HepG2 (cell line): ENCODE results near the gene NPDC1. TPM values are rescaled to one million over a fixed set of nuclear protein-coding genes. Genes with fewer than 3 reads are reported as not detected.

ENCODE experiments used
- BCLAF1 ChIP-seq: fragments of 450-650 bp; IDR thresholded peaks from 2 replicates; pipeline ENCODE4 v1.6.1; 2017; ENCODE audit warnings: mild to moderate bottlenecking
- CEBPB ChIP-seq: IDR thresholded peaks from 2 replicates; pipeline ENCODE4 v1.6.1; 2011; ENCODE audit warnings: low read depth, low read length, improper control_type of control experiment, borderline replicate concordance
- DMAP1 ChIP-seq: IDR thresholded peaks from 2 replicates; pipeline ENCODE4 v1.6.1; 2016
- DNMT3B ChIP-seq: conservative IDR thresholded peaks from 2 replicates; pipeline ENCODE4 v1.6.1; 2016; ENCODE audit warnings: missing biosample characterization, control low read depth
- FOXA1 ChIP-seq, 2 experiments: fragments of 450-650 bp in 1 of 2; sonication (generic) in 1 of 2; formaldehyde crosslinking in 1 of 2; IDR thresholded peaks; 2 replicates each; pipeline versions ENCODE4 v1.4.0 to v1.6.1; 2016 to 2020; ENCODE audit warnings: missing genetic modification reagents in 1 of 2
- FOXM1 ChIP-seq: sonication (generic); formaldehyde crosslinking; IDR thresholded peaks from 2 replicates; pipeline ENCODE4 v1.5.0; 2020; ENCODE audit warnings: missing genetic modification reagents
- FOXO4 ChIP-seq: sonication (generic); formaldehyde crosslinking; conservative IDR thresholded peaks from 2 replicates; pipeline ENCODE4 v1.8.1; 2023; ENCODE audit warnings: missing genetic modification reagents
- GPN1 ChIP-seq: sonication (generic); formaldehyde crosslinking; IDR thresholded peaks from 2 replicates; pipeline ENCODE4 v1.5.1; 2020; ENCODE audit warnings: missing genetic modification reagents, borderline replicate concordance
- HBP1 ChIP-seq: IDR thresholded peaks from 2 replicates; pipeline ENCODE4 v1.6.1; 2016; ENCODE audit warnings: low read depth, control low read depth
- HMG20A ChIP-seq: IDR thresholded peaks from 2 replicates; pipeline ENCODE4 v1.6.1; 2016; ENCODE audit warnings: borderline replicate concordance
- NAIF1 ChIP-seq: sonication (generic); formaldehyde crosslinking; IDR thresholded peaks from 2 replicates; pipeline ENCODE4 v1.5.0; 2020; ENCODE audit warnings: mild to moderate bottlenecking, missing genetic modification reagents, borderline replicate concordance
- NR3C1 ChIP-seq: sonication (generic); formaldehyde crosslinking; IDR thresholded peaks from 2 replicates; pipeline ENCODE4 v1.4.0; 2020; ENCODE audit warnings: missing genetic modification reagents
- REPIN1 ChIP-seq: sonication (generic); formaldehyde crosslinking; IDR thresholded peaks from 2 replicates; pipeline ENCODE4 v1.8.0; 2022; ENCODE audit warnings: missing genetic modification reagents, low read depth, mild to moderate bottlenecking, borderline replicate concordance
- SMARCC2 ChIP-seq: fragments of 450-650 bp; IDR thresholded peaks from 2 replicates; pipeline ENCODE4 v1.6.1; 2017; ENCODE audit warnings: antibody characterized with exemption, mild to moderate bottlenecking
- TCF7 ChIP-seq: sonication (generic); IDR thresholded peaks from 2 replicates; pipeline ENCODE4 v1.6.1; 2016; ENCODE audit warnings: antibody characterized with exemption, low read depth
- TEAD3 ChIP-seq: optimal IDR thresholded peaks from 2 replicates; pipeline ENCODE3; 2016; ENCODE audit warnings: borderline replicate concordance
- ZKSCAN8 ChIP-seq: IDR thresholded peaks from 2 replicates; pipeline ENCODE4 v1.6.1; 2016; ENCODE audit warnings: borderline replicate concordance, missing genetic modification reagents, missing compliant biosample characterization
- ZNF24 ChIP-seq: fragments of 450-650 bp; IDR thresholded peaks from 2 replicates; pipeline ENCODE4 v1.6.1; 2017; ENCODE audit warnings: antibody characterized with exemption, mild to moderate bottlenecking
- ZNF335 ChIP-seq: sonication (generic); formaldehyde crosslinking; IDR thresholded peaks from 2 replicates; pipeline ENCODE4 v1.4.0; 2020; ENCODE audit warnings: missing genetic modification reagents
- ZNF546 ChIP-seq: sonication (generic); formaldehyde crosslinking; conservative IDR thresholded peaks from 2 replicates; pipeline ENCODE4 v1.8.1; 2023; ENCODE audit warnings: mild to moderate bottlenecking, missing genetic modification reagents
- ZNF569 ChIP-seq: sonication (generic); formaldehyde crosslinking; IDR thresholded peaks from 2 replicates; pipeline ENCODE4 v1.5.0; 2020; ENCODE audit warnings: mild to moderate bottlenecking, missing genetic modification reagents, moderate library complexity, borderline replicate concordance
- ZNF570 ChIP-seq: sonication (generic); formaldehyde crosslinking; IDR thresholded peaks from 2 replicates; pipeline ENCODE4 v1.4.0; 2020; ENCODE audit warnings: mild to moderate bottlenecking, missing genetic modification reagents, borderline replicate concordance
- ZNF605 ChIP-seq: sonication (generic); formaldehyde crosslinking; IDR thresholded peaks from 2 replicates; pipeline ENCODE4 v1.8.0; 2022; ENCODE audit warnings: mild to moderate bottlenecking, missing genetic modification reagents
- ZNF768 ChIP-seq: sonication (generic); formaldehyde crosslinking; IDR thresholded peaks from 2 replicates; pipeline ENCODE4 v1.4.0; 2020; ENCODE audit warnings: missing genetic modification reagents
- polyA plus RNA-seq, 8 experiments: library from polyadenylated mRNA; depleted of rRNA in 3 of 8; stranded (reverse) in 7 of 8; unstranded in 1 of 8; fragments of >200 nt; fragmentation: Illumina TruSeq in 4 of 8; extraction: Trizol in 4 of 8; gene quantifications; 2 replicates each; pipeline versions ENCODE4 v1.2.1 to v1.2.3, GENCODE V29; 2011 to 2016; ENCODE audit warnings: low read depth in 4 of 8, missing spikeins in 1 of 8, mixed read lengths in 1 of 8; ENCODE audit not compliant: insufficient read depth in 1 of 8
- total RNA-seq, 5 experiments: library from RNA; depleted of rRNA; stranded (reverse); fragments of >200 nt; fragmentation: Illumina TruSeq; extraction: Trizol; gene quantifications; 2 replicates each; pipeline ENCODE4 v1.2.3, GENCODE V29; 2016; ENCODE audit warnings: low read depth in 1 of 5
- TF ChIP-seq, protein P1 (sequence below): sonication (generic); formaldehyde crosslinking; IDR thresholded peaks from 2 replicates; pipeline ENCODE4 v1.5.0; 2020; ENCODE audit warnings: missing genetic modification reagents

NPDC1 gene
- total and polyA plus RNA-seq, 2 of the 13 experiments (the other 11 are each of a cell fraction or from before 2014, with no cell fraction given) = 0.84 to 5.4 TPM

DNA sequence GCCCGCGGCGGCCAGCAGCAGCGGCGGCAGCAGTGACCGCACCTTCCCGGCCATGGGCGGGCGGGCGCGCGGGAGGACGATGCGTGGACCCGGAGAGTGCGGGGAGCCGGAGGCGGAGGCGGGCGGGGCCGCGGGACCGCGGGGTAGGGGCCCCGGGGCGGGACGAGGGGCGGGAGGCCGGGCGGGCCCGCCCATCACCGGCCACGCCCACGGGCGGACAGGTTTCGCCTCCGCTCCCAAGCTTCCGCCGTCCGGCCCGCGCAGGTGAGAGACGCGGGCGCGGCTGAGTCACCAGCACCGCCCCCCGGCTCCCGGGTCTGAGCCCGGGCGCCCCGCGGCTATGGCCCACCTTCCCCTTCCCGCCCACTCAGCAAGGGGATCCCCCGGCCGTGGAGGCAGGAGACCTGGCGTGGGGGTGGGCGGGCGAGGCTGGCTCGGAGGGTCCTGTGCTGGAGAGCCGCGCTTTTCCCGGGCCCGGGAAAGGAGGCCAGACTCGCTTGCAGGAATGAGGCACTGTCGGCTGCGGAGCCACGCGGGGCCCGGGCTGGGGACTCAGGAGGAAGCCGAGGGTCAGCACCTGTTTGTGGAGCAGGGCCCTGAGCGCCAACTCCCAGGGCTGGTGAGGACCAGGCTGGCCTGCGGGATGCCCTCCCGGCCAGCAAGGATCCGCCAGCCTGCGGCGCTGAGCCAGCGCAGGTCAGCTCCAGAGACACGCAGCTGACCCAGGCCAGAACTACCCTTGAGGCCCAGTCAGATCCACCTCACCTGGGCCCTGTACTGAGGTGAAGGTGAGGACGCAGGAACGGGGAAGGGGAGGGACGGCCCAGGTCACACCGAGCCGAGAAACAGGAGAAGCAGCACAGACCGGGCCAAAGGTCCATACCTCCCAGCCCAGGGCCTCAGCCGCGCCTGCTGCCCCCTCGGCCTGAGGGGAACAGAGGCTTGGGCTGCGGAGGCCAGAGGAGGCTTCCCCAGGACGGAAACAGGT, 8.3 kb upstream of the NPDC1 start, which contains the start of gene ENTPD2 (continued):
- TF ChIP-seq ZKSCAN8 = no peak
- TF ChIP-seq ZNF768 (CRISPR knock-in tag) = peak; percentile 26; the same call in 1 of the 2 replicates
- no peak for TF ChIP-seq CEBPB
- no peak for TF ChIP-seq ZNF335 (CRISPR knock-in tag)
- TF ChIP-seq FOXM1 (CRISPR knock-in tag) = no peak
- no peak for TF ChIP-seq ZNF569 (CRISPR knock-in tag)
- TF ChIP-seq, protein P1, sequence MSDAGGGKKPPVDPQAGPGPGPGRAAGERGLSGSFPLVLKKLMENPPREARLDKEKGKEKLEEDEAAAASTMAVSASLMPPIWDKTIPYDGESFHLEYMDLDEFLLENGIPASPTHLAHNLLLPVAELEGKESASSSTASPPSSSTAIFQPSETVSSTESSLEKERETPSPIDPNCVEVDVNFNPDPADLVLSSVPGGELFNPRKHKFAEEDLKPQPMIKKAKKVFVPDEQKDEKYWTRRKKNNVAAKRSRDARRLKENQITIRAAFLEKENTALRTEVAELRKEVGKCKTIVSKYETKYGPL = no peak
- no peak; the same call in 1 of the 2 replicates for TF ChIP-seq DMAP1 (CRISPR knock-in tag)
- TF ChIP-seq TEAD3 (CRISPR knock-in tag) = no peak
- no peak for TF ChIP-seq HBP1
- TF ChIP-seq DNMT3B (CRISPR knock-in tag) = no peak
- no peak for TF ChIP-seq NR3C1 (CRISPR knock-in tag)
- TF ChIP-seq ZNF24 = no peak
- no peak for TF ChIP-seq SMARCC2
- no peak for TF ChIP-seq ZNF570
- TF ChIP-seq NAIF1 = no peak
- TF ChIP-seq ZNF546 (CRISPR knock-in tag) = no peak
- TF ChIP-seq ZNF605 (CRISPR knock-in tag) = peak; percentile 21; the same call in 1 of the 2 replicates
- TF ChIP-seq TCF7 = no peak
- TF ChIP-seq HMG20A (CRISPR knock-in tag) = no peak
- no peak for TF ChIP-seq REPIN1 (CRISPR knock-in tag)
- no peak for TF ChIP-seq FOXA1 (IDR thresholded peaks at IDR 0.05)
- TF ChIP-seq FOXA1 (CRISPR knock-in tag; IDR thresholded peaks at IDR 0.05) = no peak
- 0 out of 2 replicates have a peak, but pooled peaks have one; percentile 7 for TF ChIP-seq GPN1 (CRISPR knock-in tag)
- TF ChIP-seq FOXO4 (CRISPR knock-in tag) = peak; percentile 94; the same call in 1 of the 2 replicates
- TF ChIP-seq BCLAF1 = no peak
